HepG2 (cell line): ENCODE results near the gene FGFR3. TPM values are rescaled to one million over a fixed set of nuclear protein-coding genes. Genes with fewer than 3 reads are reported as not detected.

ENCODE experiments used
- ATAC-seq: fragments of 200-7000 bp; cut with Tn5 transposase; 3 replicates; pipeline ENCODE4 v1.9.1; 2020; ENCODE audit warnings: mild to moderate bottlenecking, moderate library complexity
- BruUV-seq: library from RNA; stranded (reverse); fragments of 400-500 nt; replicated peaks from 2 replicates; lab custom pipeline; 2021; lab: Mats Ljungman, UMichigan
- CTCF ChIA-PET: fragments of 300-600 bp; formaldehyde crosslinking; extraction: SDS; loops from one replicate; lab custom pipeline; 2021; ENCODE audit warnings: low total read pairs, inconsistent platforms, low intra/inter-chr PET ratio; lab: Yijun Ruan, JAX
- POLR2A ChIA-PET: fragments of 350-600 bp; sonication (Branson Sonifier 250); formaldehyde crosslinking; loops from one replicate; lab custom pipeline; 2020; ENCODE audit warnings: antibody characterized with exemption, inconsistent platforms; lab: Yijun Ruan, JAX
- DNase-seq: peaks from one replicate; pipeline ENCODE4 v3.0.0-alpha.2; 2015; ENCODE audit warnings: low spot score
- FAIRE-seq: peaks from 3 replicates; lab custom pipeline; 2011; peaks lifted over from hg19 to GRCh38; lab: Jason Lieb, UNC
- H2AFZ ChIP-seq: one replicate; pipeline ENCODE4 v1.6.1; 2011; ENCODE audit warnings: low read length, inconsistent platforms
- H3K27ac ChIP-seq: fragments of 300-600 bp; 3 replicates; pipeline ENCODE4 v1.8.0; 2011; ENCODE audit warnings: mixed run types, mild to moderate bottlenecking, mixed read lengths, low read length, inconsistent platforms; ENCODE audit not compliant: insufficient read depth; ENCODE audit errors: extremely low read length
- H3K27me3 ChIP-seq, 2 experiments: fragments of 200-600 bp in 1 of 2; 2 replicates in 1 of 2; 3 replicates in 1 of 2; pipeline versions ENCODE4 v1.6.0 to v1.8.0; 2011; ENCODE audit warnings: low read length in 2 of 2, mild to moderate bottlenecking in 2 of 2, moderate library complexity in 2 of 2, inconsistent platforms in 1 of 2; ENCODE audit not compliant: insufficient read depth in 2 of 2, control insufficient read depth in 1 of 2
- H3K36me3 ChIP-seq, 2 experiments: fragments of 200-600 bp in 1 of 2; replicated peaks in 1 of 2; 2 replicates in 1 of 2; 3 replicates in 1 of 2; pipeline versions ENCODE4 v1.5.1 to v1.8.0; 2011; ENCODE audit warnings: low read length in 2 of 2, inconsistent platforms in 1 of 2; ENCODE audit not compliant: insufficient read depth in 2 of 2, control insufficient read depth in 1 of 2
- H3K4me1 ChIP-seq: 2 replicates; pipeline ENCODE4 v1.5.1; 2012; ENCODE audit warnings: low read length, inconsistent platforms; ENCODE audit not compliant: insufficient read depth
- H3K4me2 ChIP-seq: 2 replicates; pipeline ENCODE4 v1.6.0; 2011; ENCODE audit warnings: low read depth, low read length, inconsistent platforms
- H3K4me3 ChIP-seq, 3 experiments: fragments of 200-600 bp in 1 of 3; sonication (generic), shearing (Covaris generic) in 1 of 3; replicated peaks in 1 of 3; 2 replicates each; pipeline ENCODE4 v1.5.1; 2011 to 2016; ENCODE audit warnings: low read length in 3 of 3, inconsistent platforms in 2 of 3, low read depth in 2 of 3, mild to moderate bottlenecking in 2 of 3, control low read depth in 1 of 3, mixed read lengths in 1 of 3; ENCODE audit not compliant: insufficient read depth in 1 of 3
- H3K79me2 ChIP-seq: one replicate; pipeline ENCODE4 v1.6.1; 2011; ENCODE audit warnings: low read length, inconsistent platforms; ENCODE audit not compliant: insufficient read depth
- H3K9ac ChIP-seq: 2 replicates; pipeline ENCODE4 v1.6.0; 2011; ENCODE audit warnings: mild to moderate bottlenecking, low read depth, low read length, inconsistent platforms; ENCODE audit not compliant: insufficient read depth
- H3K9me3 ChIP-seq: 2 replicates; pipeline ENCODE4 v1.5.1; 2012; ENCODE audit warnings: mild to moderate bottlenecking, low read length
- H4K20me1 ChIP-seq: 2 replicates; pipeline ENCODE4 v1.6.0; 2011; ENCODE audit warnings: inconsistent platforms, mild to moderate bottlenecking, low read length, moderate library complexity; ENCODE audit not compliant: insufficient read depth
- IKZF4 ChIP-seq: sonication (generic); formaldehyde crosslinking; IDR thresholded peaks from 2 replicates; pipeline ENCODE4 v1.5.1; 2020; ENCODE audit warnings: borderline replicate concordance, mild to moderate bottlenecking, low read depth, missing genetic modification reagents; ENCODE audit errors: not compliant biosample characterization
- MTF2 ChIP-seq: sonication (generic); formaldehyde crosslinking; IDR thresholded peaks from 2 replicates; pipeline ENCODE4 v1.5.0; 2020; ENCODE audit warnings: missing genetic modification reagents, borderline replicate concordance
- NR0B2 ChIP-seq: sonication (generic); formaldehyde crosslinking; IDR thresholded peaks from 2 replicates; pipeline ENCODE4 v1.4.0; 2020; ENCODE audit warnings: mild to moderate bottlenecking, missing genetic modification reagents
- PAWR ChIP-seq: sonication (generic); formaldehyde crosslinking; IDR thresholded peaks from 2 replicates; pipeline ENCODE4 v1.4.0; 2020; ENCODE audit warnings: missing genetic modification reagents, mild to moderate bottlenecking, borderline replicate concordance
- RBAK ChIP-seq: sonication (generic); formaldehyde crosslinking; IDR thresholded peaks from 2 replicates; pipeline ENCODE4 v1.5.1; 2020; ENCODE audit warnings: mild to moderate bottlenecking, missing genetic modification reagents
- SIN3A ChIP-seq: IDR thresholded peaks from 2 replicates; pipeline ENCODE4 v1.6.1; 2011; ENCODE audit warnings: low read depth, mild to moderate bottlenecking, control low read depth, low read length, borderline replicate concordance
- SKI ChIP-seq: fragments of 450-650 bp; IDR thresholded peaks from one replicate; pipeline ENCODE4 v1.6.1; 2018; ENCODE audit warnings: mild to moderate bottlenecking; ENCODE audit not compliant: partially characterized antibody
- TFE3 ChIP-seq: IDR thresholded peaks from 2 replicates; pipeline ENCODE4 v1.6.1; 2016
- ZBTB42 ChIP-seq: sonication (generic); formaldehyde crosslinking; IDR thresholded peaks from 2 replicates; pipeline ENCODE4 v1.5.0; 2020; ENCODE audit warnings: mild to moderate bottlenecking, missing genetic modification reagents
- ZNF274 ChIP-seq: sonication (generic); formaldehyde crosslinking; IDR thresholded peaks from 2 replicates; pipeline ENCODE4 v1.5.1; 2020; ENCODE audit warnings: mild to moderate bottlenecking, missing genetic modification reagents
- ZNF747 ChIP-seq: sonication (generic); formaldehyde crosslinking; IDR thresholded peaks from 2 replicates; pipeline ENCODE4 v1.8.1; 2023; ENCODE audit warnings: missing genetic modification reagents, mild to moderate bottlenecking, borderline replicate concordance
- WGBS: methylation state at CpG from one replicate; pipeline ENCODE4 v1.1.6; 2017; ENCODE audit warnings: low lambda C conversion rate; 5-methylcytosine and 5-hydroxymethylcytosine counted together
- in situ Hi-C: cut with HindIII; loops from 2 replicates; pipeline ENCODE4 v1.10.0; 2017; ENCODE audit warnings: low pct_unique_long_range_greater_than_20kb; ENCODE audit not compliant: extremely low pct_ligation_motif_present
- intact Hi-C: fragments of 100-400 bp; cut with micrococcal nuclease; formaldehyde crosslinking; loops from one replicate; pipeline ENCODE4 v1.10.0; 2022; ENCODE audit not compliant: unreplicated experiment
- polyA plus RNA-seq, 8 experiments: library from polyadenylated mRNA; depleted of rRNA in 3 of 8; stranded (reverse) in 7 of 8; unstranded in 1 of 8; fragments of >200 nt; fragmentation: Illumina TruSeq in 4 of 8; extraction: Trizol in 4 of 8; gene quantifications; 2 replicates each; pipeline versions ENCODE4 v1.2.1 to v1.2.3, GENCODE V29; 2011 to 2016; ENCODE audit warnings: low read depth in 4 of 8, missing spikeins in 1 of 8, mixed read lengths in 1 of 8; ENCODE audit not compliant: insufficient read depth in 1 of 8
- total RNA-seq, 5 experiments: library from RNA; depleted of rRNA; stranded (reverse); fragments of >200 nt; fragmentation: Illumina TruSeq; extraction: Trizol; gene quantifications; 2 replicates each; pipeline ENCODE4 v1.2.3, GENCODE V29; 2016; ENCODE audit warnings: low read depth in 1 of 5
- TF ChIP-seq, protein P1 (sequence below): sonication (generic); formaldehyde crosslinking; IDR thresholded peaks from 2 replicates; pipeline ENCODE4 v1.5.0; 2020; ENCODE audit warnings: missing genetic modification reagents

Gene FGFR3
- total and polyA plus RNA-seq, 2 of the 13 experiments (the other 11 are each of a cell fraction or from before 2014, with no cell fraction given), result 103 to 109 TPM

DNA sequence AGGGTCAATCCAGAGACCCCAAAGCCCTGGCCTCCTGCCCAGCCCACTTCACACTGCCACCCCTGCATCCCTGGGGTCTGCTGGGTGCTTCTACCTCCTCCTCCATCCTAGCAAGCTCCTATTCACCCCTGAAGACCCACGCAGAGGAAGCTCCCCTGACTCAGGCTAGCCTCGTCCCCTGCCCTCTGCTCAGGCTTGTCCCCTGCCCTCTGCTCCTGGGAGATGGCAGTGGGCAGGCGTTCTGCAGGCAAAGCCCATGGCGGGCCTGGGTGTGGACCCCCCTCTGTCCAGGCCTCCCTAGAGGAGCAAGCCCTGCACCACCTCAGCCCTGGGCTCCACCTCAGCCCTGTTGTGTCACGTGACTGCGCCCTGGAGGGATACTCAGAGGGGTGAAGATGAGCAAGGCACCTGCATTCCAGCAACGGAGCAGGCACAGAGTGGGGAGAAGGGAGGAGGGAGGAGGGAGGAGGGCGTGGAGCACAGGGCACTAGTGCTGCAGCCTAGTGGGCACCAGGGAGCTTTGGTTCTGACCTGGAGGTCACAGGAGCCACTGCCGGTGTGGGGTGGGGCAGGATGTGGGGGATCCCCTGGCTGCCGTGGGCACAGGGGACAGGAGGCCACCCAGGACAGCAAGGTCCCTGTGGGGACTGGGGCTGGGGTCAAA lies 27.6 kb upstream of the FGFR3 start (continued):
- TF ChIP-seq TFE3, result 0 out of 2 replicates have a peak, but pooled peaks have one; percentile 24
- peak; percentile 41 for TF ChIP-seq IKZF4
- no peak; the same call in 1 of the 2 replicates for TF ChIP-seq ZNF274 (CRISPR knock-in tag)
- TF ChIP-seq, all 625 proteins: peak for 37

GRCh38 chr4:1766106-1767060 lies 26.7 kb upstream of the FGFR3 start:
- H3K4me1 ChIP-seq, result peaks cover 83% of the 10 kb centered on the region
- H3K27me3 ChIP-seq, result no peaks in the 10 kb centered on the region
- no peaks in the 10 kb centered on the region for H3K9me3 ChIP-seq
- peak overlapping the region; percentile 71 for H3K9ac ChIP-seq
- in situ Hi-C loops (no loop called here), intact Hi-C loops (loop anchor here (2.0 kb wide), 2 partner anchors 16 to 20 kb away; no protein-coding TSS in a partner anchor)
- no TSS peak for BruUV-seq
- no peaks in the 10 kb centered on the region for H3K79me2 ChIP-seq
- H3K4me3 ChIP-seq, result peak overlapping the region; percentile 42 to 71 (median 55); a peak in 5 of 6 replicates
- no peak overlapping the region for H2AFZ ChIP-seq
- WGBS, result no CpG with 5 or more reads among the region's 41 CpGs
- H3K36me3 ChIP-seq, result no peaks in the 10 kb centered on the region
- FAIRE-seq (peak; percentile 47), ATAC-seq (peak; percentile 51), DNase-seq (peak; percentile 84)
- POLR2A ChIA-PET, result interaction anchor here (0.8 to 34.3 kb wide), 9 partner anchors 9 to 98 kb away, joined by 3 to 1258 read pairs (median 11); partner anchors contain the start of gene FGFR3
- H3K4me2 ChIP-seq, result peak overlapping the region; percentile 88
- CTCF ChIA-PET, result interaction anchor here (2.0 kb wide), 1 partner anchor 18 kb away, joined by 6 read pairs; no protein-coding TSS in a partner anchor
- H3K27ac ChIP-seq, result peak overlapping the region; percentile 93
- H4K20me1 ChIP-seq, result no peaks in the 10 kb centered on the region
- TF ChIP-seq NR0B2 (CRISPR knock-in tag) (no peak), RBAK (CRISPR knock-in tag) (no peak), MTF2 (no peak), ZBTB42 (CRISPR knock-in tag) (peak; percentile 53; the same call in 1 of the 2 replicates), ZNF747 (CRISPR knock-in tag) (no peak; the same call in 1 of the 2 replicates), SIN3A (peak; percentile 37; the same call in 1 of the 2 replicates), PAWR (CRISPR knock-in tag) (no peak; the same call in 1 of the 2 replicates), SKI (no peak)
- TF ChIP-seq, protein P1, sequence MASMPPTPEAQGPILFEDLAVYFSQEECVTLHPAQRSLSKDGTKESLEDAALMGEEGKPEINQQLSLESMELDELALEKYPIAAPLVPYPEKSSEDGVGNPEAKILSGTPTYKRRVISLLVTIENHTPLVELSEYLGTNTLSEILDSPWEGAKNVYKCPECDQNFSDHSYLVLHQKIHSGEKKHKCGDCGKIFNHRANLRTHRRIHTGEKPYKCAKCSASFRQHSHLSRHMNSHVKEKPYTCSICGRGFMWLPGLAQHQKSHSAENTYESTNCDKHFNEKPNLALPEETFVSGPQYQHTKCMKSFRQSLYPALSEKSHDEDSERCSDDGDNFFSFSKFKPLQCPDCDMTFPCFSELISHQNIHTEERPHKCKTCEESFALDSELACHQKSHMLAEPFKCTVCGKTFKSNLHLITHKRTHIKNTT (CRISPR knock-in tag), result no peak
